DND-41 (cell line): ENCODE measurements around the gene SMARCAL1.

Source experiments
- ATAC-seq: fragments of 200-7000 bp; cut with Tn5 transposase; 3 replicates; pipeline ENCODE4 v1.9.1; 2021; ENCODE audit warnings: low read depth; ENCODE audit not compliant: insufficient read depth
- DNase-seq: peaks from one replicate; pipeline ENCODE4 v3.0.0-alpha.2; 2020
- H2AFZ ChIP-seq: 2 replicates; pipeline ENCODE4 v1.6.0; 2012; ENCODE audit warnings: low read depth, low read length
- H3K27ac ChIP-seq: 2 replicates; pipeline ENCODE4 v1.5.1; 2012; ENCODE audit warnings: low read length, inconsistent platforms
- H3K27me3 ChIP-seq: fragments of 200-600 bp; sonication (generic); 2 replicates; pipeline ENCODE4 v1.6.0; 2012; ENCODE audit warnings: low read length, mild to moderate bottlenecking, inconsistent platforms; ENCODE audit not compliant: insufficient read depth, poor library complexity
- H3K36me3 ChIP-seq: 2 replicates; pipeline ENCODE4 v1.5.1; 2012; ENCODE audit warnings: low read length, inconsistent platforms; ENCODE audit not compliant: insufficient read depth
- H3K4me1 ChIP-seq: 2 replicates; pipeline ENCODE4 v1.5.1; 2012; ENCODE audit warnings: mild to moderate bottlenecking, low read length; ENCODE audit not compliant: insufficient read depth
- H3K4me2 ChIP-seq: 2 replicates; pipeline ENCODE4 v1.6.0; 2012; ENCODE audit warnings: mild to moderate bottlenecking, moderate library complexity, low read length, inconsistent platforms; ENCODE audit not compliant: insufficient read depth
- H3K4me3 ChIP-seq, 2 experiments: fragments of 200-600 bp in 1 of 2; shearing (Covaris generic) in 1 of 2; 2 replicates each; pipeline ENCODE4 v1.5.1; 2012 to 2016; ENCODE audit warnings: inconsistent platforms in 2 of 2, low read length in 2 of 2, mild to moderate bottlenecking in 2 of 2, low read depth in 1 of 2, moderate library complexity in 1 of 2
- H3K79me2 ChIP-seq: 2 replicates; pipeline ENCODE4 v1.6.0; 2012; ENCODE audit warnings: low read length, inconsistent platforms; ENCODE audit not compliant: insufficient read depth
- H3K9ac ChIP-seq: 2 replicates; pipeline ENCODE4 v1.6.0; 2012; ENCODE audit warnings: low read depth, mild to moderate bottlenecking, inconsistent platforms, low read length, moderate library complexity
- H3K9me3 ChIP-seq: 2 replicates; pipeline ENCODE4 v1.5.1; 2012; ENCODE audit warnings: low read length, moderate library complexity, mild to moderate bottlenecking, inconsistent platforms; ENCODE audit not compliant: insufficient read depth, severe bottlenecking
- H4K20me1 ChIP-seq: 2 replicates; pipeline ENCODE4 v1.6.0; 2012; ENCODE audit warnings: low read length; ENCODE audit not compliant: insufficient read depth
- CTCF ChIP-seq: IDR thresholded peaks from 2 replicates; pipeline ENCODE4 v1.5.1; 2012; ENCODE audit warnings: borderline replicate concordance, low read length, moderate library complexity, mild to moderate bottlenecking; ENCODE audit not compliant: poor library complexity, severe bottlenecking; ENCODE audit errors: extremely low read depth
- EZH2 ChIP-seq: IDR thresholded peaks from 3 replicates; pipeline ENCODE4 v1.6.1; 2012; ENCODE audit warnings: borderline replicate concordance, low read depth, mild to moderate bottlenecking, moderate library complexity, low read length, inconsistent platforms; ENCODE audit not compliant: severe bottlenecking

Gene SMARCAL1

DNA sequence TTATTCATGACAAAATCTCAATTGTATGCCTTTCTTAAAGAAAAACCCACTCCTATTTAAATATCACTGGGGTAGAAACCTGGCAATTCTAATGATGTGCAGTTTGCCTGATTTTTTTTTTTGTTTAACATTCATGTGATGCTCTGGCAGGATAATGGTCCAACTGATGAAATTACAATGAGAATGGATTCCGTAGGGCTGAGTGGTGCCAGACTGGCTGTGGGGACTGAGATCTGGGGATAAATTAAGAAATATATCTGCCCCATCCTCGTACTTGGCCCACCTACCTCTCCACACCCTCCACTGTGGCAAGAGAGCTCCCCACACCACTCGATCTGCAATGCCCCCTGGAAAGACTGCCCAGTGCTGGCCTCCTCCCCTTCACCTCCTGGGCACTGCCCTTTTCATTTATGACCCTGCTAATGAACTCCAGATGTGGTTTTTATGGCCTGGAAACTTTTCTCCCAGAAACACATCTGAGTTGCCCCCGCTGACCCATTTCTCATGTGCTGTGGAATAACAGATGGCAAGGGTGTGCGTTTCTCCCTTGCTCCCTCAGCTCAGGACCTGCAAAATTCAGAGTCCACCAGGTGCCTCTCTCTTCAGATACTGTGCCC is 53.4 kb downstream of the SMARCAL1 start:
- no peak overlapping the region for H3K9ac ChIP-seq
- TF ChIP-seq CTCF, result no peak
- no peak for TF ChIP-seq EZH2
- no peak overlapping the region for H3K4me2 ChIP-seq
- H3K79me2 ChIP-seq, result no peaks in the 10 kb centered on the region
- no peak for DNase-seq
- H3K4me3 ChIP-seq, result no peak overlapping the region
- peaks cover 18% of the 10 kb centered on the region; the same call in 1 of the 2 replicates for H3K36me3 ChIP-seq
- no peak for ATAC-seq
- no peak overlapping the region for H2AFZ ChIP-seq
- H3K4me1 ChIP-seq, result no peaks in the 10 kb centered on the region
- no peaks in the 10 kb centered on the region for H4K20me1 ChIP-seq
- H3K27me3 ChIP-seq, result no peaks in the 10 kb centered on the region
- H3K9me3 ChIP-seq, result no peaks in the 10 kb centered on the region
- no peak overlapping the region for H3K27ac ChIP-seq

GRCh38 chr2:216467845-216468244 is 55.6 kb downstream of the SMARCAL1 start:
- no peak for ATAC-seq
- peaks cover 26% of the 10 kb centered on the region for H3K36me3 ChIP-seq
- H3K79me2 ChIP-seq, result no peaks in the 10 kb centered on the region
- H3K9ac ChIP-seq, result no peak overlapping the region
- no peaks in the 10 kb centered on the region for H3K9me3 ChIP-seq
- no peak overlapping the region for H3K27ac ChIP-seq
- no peaks in the 10 kb centered on the region for H3K4me1 ChIP-seq
- no peak for DNase-seq
- H3K4me2 ChIP-seq, result no peak overlapping the region
- no peak overlapping the region for H2AFZ ChIP-seq
- no peak overlapping the region for H3K4me3 ChIP-seq
- no peaks in the 10 kb centered on the region for H3K27me3 ChIP-seq
- no peaks in the 10 kb centered on the region for H4K20me1 ChIP-seq
- TF ChIP-seq CTCF (no peak), EZH2 (no peak)

DNA sequence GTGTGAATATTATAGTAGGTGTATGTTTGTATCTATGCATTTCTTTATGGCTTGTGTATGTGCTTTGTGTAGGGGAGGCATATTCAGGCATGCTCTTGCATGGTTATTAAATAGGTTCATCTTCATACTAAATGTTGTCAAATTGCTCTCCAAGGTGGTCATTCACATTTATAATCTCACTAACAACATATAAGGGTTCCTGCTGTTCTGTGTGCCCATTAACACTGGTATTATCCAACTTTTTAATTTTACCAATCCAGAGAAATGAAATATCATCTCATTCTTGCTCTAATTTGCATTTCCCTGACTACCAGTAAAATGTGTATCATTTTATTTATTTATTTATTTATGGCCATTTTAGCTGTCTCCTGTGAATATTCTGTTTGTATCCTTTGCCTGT is 57.4 kb downstream of the SMARCAL1 start:
- Histone ChIP-seq H2AFZ (no peak overlapping the region), H3K4me1 (no peaks in the 10 kb centered on the region), H3K4me2 (no peak overlapping the region), H3K79me2 (no peaks in the 10 kb centered on the region), H3K36me3 (peaks cover 24% of the 10 kb centered on the region), H4K20me1 (no peaks in the 10 kb centered on the region), H3K27me3 (no peaks in the 10 kb centered on the region), H3K4me3 (no peak overlapping the region), H3K27ac (no peak overlapping the region), H3K9me3 (no peaks in the 10 kb centered on the region), H3K9ac (no peak overlapping the region)
- DNase-seq (no peak), ATAC-seq (no peak)
- TF ChIP-seq CTCF (no peak), EZH2 (no peak)
